Adipocyte (in vitro differentiated cells): Measurements from ENCODE around the gene ETS2.
"Not testable (repeated sequence)": the region's sequence is repeated elsewhere in the genome, so short reads cannot be mapped to it uniquely, and the experiment has no call there.

Experiments used
- DNase-seq: peaks from one replicate; pipeline ENCODE4 v3.0.0-alpha.2; 2015; ENCODE audit warnings: low read depth
- H3K27me3 ChIP-seq: replicated peaks from 2 replicates; pipeline ENCODE4 v1.7.0; 2013; ENCODE audit warnings: mild to moderate bottlenecking, low read length, moderate library complexity; ENCODE audit not compliant: control insufficient read depth, insufficient read depth
- H3K36me3 ChIP-seq: 2 replicates; pipeline ENCODE4 v1.7.0; 2013; ENCODE audit warnings: low read length, mild to moderate bottlenecking, moderate library complexity; ENCODE audit not compliant: control insufficient read depth, insufficient read depth, severe bottlenecking
- H3K4me1 ChIP-seq: 2 replicates; pipeline ENCODE4 v1.7.0; 2013; ENCODE audit warnings: mild to moderate bottlenecking, low read length, moderate library complexity; ENCODE audit not compliant: control insufficient read depth, insufficient read depth
- H3K4me3 ChIP-seq: 2 replicates; pipeline ENCODE4 v1.7.0; 2013; ENCODE audit warnings: mild to moderate bottlenecking, low read length, moderate library complexity
- H3K9ac ChIP-seq: 2 replicates; pipeline ENCODE4 v1.7.0; 2013; ENCODE audit warnings: mild to moderate bottlenecking, low read length, moderate library complexity
- H3K9me3 ChIP-seq: 2 replicates; pipeline ENCODE4 v1.7.0; 2013; ENCODE audit warnings: mild to moderate bottlenecking, low read length, moderate library complexity; ENCODE audit not compliant: control insufficient read depth

The ETS2 gene

GRCh38 chr21:38843806-38844503 lies 38.2 kb downstream of the ETS2 start:
- Histone ChIP-seq H3K9ac (no peak overlapping the region), H3K27me3 (no peaks in the 10 kb centered on the region), H3K4me1 (peaks cover 24% of the 10 kb centered on the region), H3K36me3 (no peaks in the 10 kb centered on the region), H3K4me3 (no peak overlapping the region), H3K9me3 (peaks cover 3% of the 10 kb centered on the region)
- peak; percentile 88 for DNase-seq

DNA sequence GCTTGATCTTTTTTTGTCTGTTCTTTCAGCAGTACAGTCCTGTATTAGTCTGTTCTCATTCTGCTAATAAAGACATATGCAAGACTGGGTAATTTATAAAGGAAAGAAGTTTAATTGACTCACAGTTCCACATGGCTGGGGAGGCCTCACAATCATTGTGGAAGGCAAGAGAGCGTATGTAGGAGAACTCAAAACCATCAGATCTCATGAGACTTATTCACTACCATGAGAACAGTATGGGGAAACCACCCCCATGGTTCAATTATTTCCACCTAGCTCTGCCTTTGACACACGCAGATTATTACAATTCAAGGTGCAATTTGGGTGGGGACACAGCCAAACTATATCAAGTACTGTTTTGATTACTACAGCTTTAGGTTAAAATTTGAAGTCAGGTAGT lies 39.6 kb downstream of the ETS2 start:
- H3K36me3 ChIP-seq, H3K27me3 ChIP-seq, H3K9ac ChIP-seq, H3K4me3 ChIP-seq, H3K9me3 ChIP-seq, DNase-seq: not testable (repeated sequence)
- H3K4me1 ChIP-seq, result peaks cover 11% of the 10 kb centered on the region

DNA sequence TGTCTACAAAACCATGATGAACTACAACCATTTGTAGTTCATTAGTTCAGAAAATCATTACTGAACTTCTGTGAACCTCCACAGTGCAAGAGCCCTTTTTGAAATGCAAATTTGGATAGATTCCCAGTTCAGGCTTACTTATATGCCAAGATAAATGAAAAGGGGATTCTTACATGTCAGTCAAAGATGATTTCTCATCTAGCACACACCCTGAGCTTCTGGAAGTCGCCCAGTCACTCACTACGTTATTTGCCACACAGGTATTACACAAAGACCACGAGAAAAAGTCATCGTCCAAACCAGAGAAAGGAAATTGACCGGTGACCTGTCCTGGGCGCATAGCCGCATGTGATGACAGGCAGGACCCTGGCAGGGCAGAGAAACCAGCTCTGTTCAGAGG lies 41.8 kb downstream of the ETS2 start:
- Histone ChIP-seq H3K9ac (no peak overlapping the region), H3K36me3 (no peaks in the 10 kb centered on the region), H3K4me1 (peaks cover 5% of the 10 kb centered on the region), H3K27me3 (peaks cover 9% of the 10 kb centered on the region), H3K9me3 (no peaks in the 10 kb centered on the region), H3K4me3 (no peak overlapping the region)
- DNase-seq, result peak; percentile 63

GRCh38 chr21:38848187-38848609 lies 42.5 kb downstream of the ETS2 start:
- no peaks in the 10 kb centered on the region for H3K36me3 ChIP-seq
- H3K4me3 ChIP-seq, result no peak overlapping the region
- H3K27me3 ChIP-seq, result peaks cover 11% of the 10 kb centered on the region
- peaks cover 5% of the 10 kb centered on the region for H3K4me1 ChIP-seq
- no peak overlapping the region for H3K9ac ChIP-seq
- DNase-seq, result no peak
- no peaks in the 10 kb centered on the region for H3K9me3 ChIP-seq

DNA sequence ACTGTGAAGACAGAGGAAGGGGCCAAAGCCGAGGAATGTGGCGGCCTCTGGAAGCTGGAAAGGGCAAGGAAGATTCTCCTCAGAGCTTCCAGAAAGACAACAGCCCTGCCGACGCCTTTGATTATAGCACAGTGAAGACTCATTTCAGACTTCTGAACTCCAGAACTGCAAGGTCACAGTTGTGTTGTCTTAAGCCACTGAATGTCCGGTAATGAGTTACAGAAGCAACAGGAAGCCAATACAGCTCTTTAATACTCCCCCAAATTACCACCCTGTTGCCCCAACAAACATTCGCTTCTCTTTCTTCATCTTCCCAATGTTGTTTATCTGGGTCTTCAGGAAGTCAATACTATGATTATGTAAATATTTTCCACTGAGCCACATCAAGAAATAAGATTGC lies 44.0 kb downstream of the ETS2 start:
- no peak for DNase-seq
- H3K9ac ChIP-seq, result no peak overlapping the region
- H3K36me3 ChIP-seq, result no peaks in the 10 kb centered on the region
- no peak overlapping the region for H3K4me3 ChIP-seq
- H3K27me3 ChIP-seq, result peaks cover 11% of the 10 kb centered on the region
- H3K4me1 ChIP-seq, result no peaks in the 10 kb centered on the region
- H3K9me3 ChIP-seq, result no peaks in the 10 kb centered on the region

DNA sequence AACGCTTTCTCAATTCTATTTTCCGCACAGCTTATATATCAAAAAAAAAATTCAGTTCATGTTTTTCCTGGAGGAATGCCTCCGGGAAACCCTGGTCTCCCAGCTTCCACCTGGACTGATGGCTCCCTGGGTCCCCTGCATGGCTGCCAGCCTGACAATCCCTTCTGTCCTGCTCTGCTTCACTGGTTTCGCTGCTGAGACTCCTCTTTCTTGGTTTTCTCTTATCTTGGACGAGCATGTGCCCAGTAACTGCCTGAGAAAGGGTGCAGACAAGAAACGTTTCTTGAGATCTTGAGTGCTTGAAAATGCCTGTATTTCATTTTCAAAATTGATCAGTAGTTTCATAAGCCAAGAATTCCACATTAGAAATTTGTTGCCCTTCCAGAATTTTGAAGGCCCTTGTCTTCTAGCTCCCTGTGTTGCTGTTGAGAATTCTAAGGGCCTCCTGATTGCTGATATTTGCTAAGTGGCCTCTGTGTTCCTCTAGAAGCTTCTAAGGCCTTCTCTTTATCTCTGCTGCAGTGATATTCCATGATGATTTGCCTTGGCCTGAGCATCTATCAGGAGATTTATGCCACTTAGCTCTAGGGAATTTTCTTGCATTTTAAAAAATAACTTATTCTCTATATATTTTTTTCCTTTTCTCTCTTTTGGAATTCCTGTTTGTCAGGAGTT lies 44.7 kb downstream of the ETS2 start:
- no peak overlapping the region for H3K9ac ChIP-seq
- no peak for DNase-seq

DNA sequence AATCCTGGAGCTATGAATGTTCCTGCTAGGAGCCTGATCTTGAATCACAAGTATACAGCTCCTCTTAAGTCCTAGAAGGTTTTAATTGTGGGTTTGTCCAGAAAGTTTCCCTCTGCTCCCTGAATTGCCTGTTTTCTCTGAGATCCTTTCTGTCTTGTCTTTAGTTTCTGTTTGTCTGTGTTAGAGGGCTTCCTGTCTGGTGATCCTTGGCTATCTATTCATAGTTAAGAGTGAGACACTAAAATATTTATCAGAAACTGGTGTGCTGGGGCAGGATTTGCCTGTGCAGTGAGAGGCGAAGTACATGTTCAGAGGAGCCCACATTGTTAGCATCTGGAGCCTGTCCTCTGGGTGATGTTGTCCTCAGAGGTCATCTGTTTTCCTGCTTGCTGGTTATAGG lies 45.4 kb downstream of the ETS2 start:
- Histone ChIP-seq H3K9ac (no peak overlapping the region), H3K4me1 (no peaks in the 10 kb centered on the region), H3K9me3 (no peaks in the 10 kb centered on the region), H3K36me3 (no peaks in the 10 kb centered on the region), H3K4me3 (no peak overlapping the region), H3K27me3 (peaks cover 11% of the 10 kb centered on the region)
- no peak for DNase-seq

More for the DNA sequence above, 44.7 kb downstream of the ETS2 start:
- H3K36me3 ChIP-seq, result no peaks in the 10 kb centered on the region
- H3K4me1 ChIP-seq, result no peaks in the 10 kb centered on the region
- peaks cover 11% of the 10 kb centered on the region for H3K27me3 ChIP-seq
- no peaks in the 10 kb centered on the region for H3K9me3 ChIP-seq
- no peak overlapping the region for H3K4me3 ChIP-seq

DNA sequence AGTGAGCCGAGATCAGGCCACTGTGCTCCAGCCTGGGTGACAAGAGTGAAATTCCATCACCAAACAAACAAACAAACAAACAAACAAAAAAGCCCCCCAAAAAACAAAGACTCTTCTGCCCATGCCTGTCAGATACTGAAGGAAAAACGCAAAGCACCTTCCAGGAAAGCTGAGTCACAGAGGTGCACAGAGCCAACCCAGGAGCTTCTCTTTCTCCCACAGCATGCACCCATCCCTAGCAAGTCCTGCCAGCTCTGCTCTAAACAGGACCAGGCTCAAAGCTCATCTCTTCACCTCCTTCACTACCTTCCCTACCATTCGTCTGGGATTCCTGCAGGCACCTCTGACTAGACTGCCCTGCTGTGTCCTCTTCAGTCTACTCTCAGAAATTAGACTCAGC lies 46.5 kb downstream of the ETS2 start:
- DNase-seq, result no peak
- no peaks in the 10 kb centered on the region for H3K4me1 ChIP-seq
- peaks cover 17% of the 10 kb centered on the region for H3K27me3 ChIP-seq
- H3K9ac ChIP-seq, result no peak overlapping the region
- no peaks in the 10 kb centered on the region for H3K36me3 ChIP-seq
- H3K4me3 ChIP-seq, result no peak overlapping the region
- H3K9me3 ChIP-seq, result no peaks in the 10 kb centered on the region

DNA sequence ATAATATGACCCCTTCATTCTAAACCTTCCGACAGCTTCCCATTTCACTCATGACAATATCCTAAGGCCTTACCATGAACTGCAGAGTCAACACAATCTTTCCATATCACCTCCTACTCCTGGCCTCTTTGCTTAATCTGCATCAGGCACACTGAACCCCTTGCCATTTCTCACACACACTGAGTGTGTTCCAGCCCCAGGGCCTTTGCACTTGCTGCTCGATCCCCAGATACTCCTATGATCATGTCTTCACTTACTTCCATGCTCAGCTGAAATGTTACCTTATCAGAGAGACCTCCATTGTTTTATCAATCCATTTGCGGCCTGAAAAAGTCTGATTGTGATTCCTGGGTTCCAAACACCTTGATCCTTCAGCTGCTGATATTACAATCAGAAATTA lies 47.0 kb downstream of the ETS2 start:
- Histone ChIP-seq H3K4me3 (no peak overlapping the region), H3K4me1 (no peaks in the 10 kb centered on the region), H3K36me3 (no peaks in the 10 kb centered on the region), H3K9ac (no peak overlapping the region), H3K9me3 (no peaks in the 10 kb centered on the region), H3K27me3 (peaks cover 17% of the 10 kb centered on the region)
- DNase-seq, result no peak

DNA sequence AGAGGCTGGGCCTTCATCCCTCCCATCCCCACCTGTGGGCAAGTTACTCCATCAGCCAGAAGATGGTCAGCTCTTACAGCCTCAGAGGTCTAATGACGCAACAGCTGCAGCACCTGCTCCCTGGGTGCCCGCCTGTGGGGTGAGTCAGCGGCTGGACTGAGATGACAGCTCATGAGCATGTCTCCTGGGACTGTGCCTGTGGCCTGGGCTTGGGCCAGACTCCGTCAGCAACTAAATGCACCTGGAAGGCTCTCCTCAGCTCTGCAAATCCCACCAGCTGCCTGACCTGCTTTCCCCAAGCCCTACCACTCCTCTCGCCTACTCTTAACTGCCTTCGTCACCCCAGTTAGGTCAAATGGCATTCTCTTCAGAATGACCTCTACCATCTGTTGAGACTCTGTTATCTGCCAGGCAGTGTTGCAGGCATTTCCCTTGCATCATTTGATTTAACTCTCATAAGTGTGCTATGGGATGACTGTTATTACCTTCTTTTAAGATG lies 47.7 kb downstream of the ETS2 start:
- no peaks in the 10 kb centered on the region for H3K9me3 ChIP-seq
- H3K27me3 ChIP-seq, result peaks cover 22% of the 10 kb centered on the region
- no peak overlapping the region for H3K4me3 ChIP-seq
- DNase-seq, result peak; percentile 44
- no peak overlapping the region for H3K9ac ChIP-seq
- H3K4me1 ChIP-seq, result no peaks in the 10 kb centered on the region
- no peaks in the 10 kb centered on the region for H3K36me3 ChIP-seq

GRCh38 chr21:38857152-38857825 lies 51.6 kb downstream of the ETS2 start:
- no peak overlapping the region for H3K4me3 ChIP-seq
- no peaks in the 10 kb centered on the region for H3K36me3 ChIP-seq
- H3K9me3 ChIP-seq, result no peaks in the 10 kb centered on the region
- H3K9ac ChIP-seq, result no peak overlapping the region
- no peak for DNase-seq
- H3K27me3 ChIP-seq, result peaks cover 22% of the 10 kb centered on the region
- no peaks in the 10 kb centered on the region for H3K4me1 ChIP-seq
